HepG2 (cell line): ENCODE results near the gene FALEC. TPM values are rescaled to one million over a fixed set of nuclear protein-coding genes. Genes with fewer than 3 reads are reported as not detected.

Experiments used
- CEBPG ChIP-seq: IDR thresholded peaks from 2 replicates; pipeline ENCODE4 v1.6.1; 2016
- FOXK1 ChIP-seq: sonication (generic); formaldehyde crosslinking; IDR thresholded peaks from 2 replicates; pipeline ENCODE4 v1.4.0; 2020; ENCODE audit warnings: low read depth, missing genetic modification reagents, borderline replicate concordance
- HDAC2 ChIP-seq: sonication (generic); formaldehyde crosslinking; IDR thresholded peaks from 2 replicates; pipeline ENCODE4 v1.4.0; 2020; ENCODE audit warnings: missing genetic modification reagents
- KLF16 ChIP-seq, 2 experiments: sonication (generic) in 1 of 2; formaldehyde crosslinking in 1 of 2; IDR thresholded peaks; 2 replicates each; pipeline versions ENCODE4 v1.6.1 to v1.8.0; 2016 to 2023; ENCODE audit warnings: missing genetic modification reagents in 2 of 2, missing compliant biosample characterization in 1 of 2
- KMT2B ChIP-seq: IDR thresholded peaks from 2 replicates; pipeline ENCODE4 v1.6.1; 2016; ENCODE audit warnings: missing genetic modification reagents, missing compliant biosample characterization
- LCORL ChIP-seq, 2 experiments: fragments of 450-650 bp in 1 of 2; sonication (generic) in 1 of 2; formaldehyde crosslinking in 1 of 2; IDR thresholded peaks; 2 replicates each; pipeline versions ENCODE4 v1.5.0 to v1.6.1; 2017 to 2020; ENCODE audit warnings: antibody characterized with exemption in 1 of 2, missing genetic modification reagents in 1 of 2
- PHF21A ChIP-seq: sonication (generic); formaldehyde crosslinking; IDR thresholded peaks from 2 replicates; pipeline ENCODE4 v1.5.0; 2020; ENCODE audit warnings: mild to moderate bottlenecking, missing genetic modification reagents
- SAP130 ChIP-seq: IDR thresholded peaks from 2 replicates; pipeline ENCODE4 v1.6.1; 2016; ENCODE audit warnings: low read depth
- TEAD3 ChIP-seq: optimal IDR thresholded peaks from 2 replicates; pipeline ENCODE3; 2016; ENCODE audit warnings: borderline replicate concordance
- TGIF2 ChIP-seq: IDR thresholded peaks from 2 replicates; pipeline ENCODE4 v1.6.1; 2016; ENCODE audit warnings: control low read depth, missing compliant biosample characterization
- polyA plus RNA-seq, 8 experiments: library from polyadenylated mRNA; depleted of rRNA in 3 of 8; stranded (reverse) in 7 of 8; unstranded in 1 of 8; fragments of >200 nt; fragmentation: Illumina TruSeq in 4 of 8; extraction: Trizol in 4 of 8; gene quantifications; 2 replicates each; pipeline versions ENCODE4 v1.2.1 to v1.2.3, GENCODE V29; 2011 to 2016; ENCODE audit warnings: low read depth in 4 of 8, missing spikeins in 1 of 8, mixed read lengths in 1 of 8; ENCODE audit not compliant: insufficient read depth in 1 of 8
- total RNA-seq, 5 experiments: library from RNA; depleted of rRNA; stranded (reverse); fragments of >200 nt; fragmentation: Illumina TruSeq; extraction: Trizol; gene quantifications; 2 replicates each; pipeline ENCODE4 v1.2.3, GENCODE V29; 2016; ENCODE audit warnings: low read depth in 1 of 5
- TF ChIP-seq, protein P1 (sequence below): sonication (generic); formaldehyde crosslinking; IDR thresholded peaks from 2 replicates; pipeline ENCODE4 v1.5.0; 2020; ENCODE audit warnings: mild to moderate bottlenecking, missing genetic modification reagents
- TF ChIP-seq, protein P2 (sequence below), 2 experiments: fragments of 450-650 bp in 1 of 2; sonication (generic) in 1 of 2; formaldehyde crosslinking in 1 of 2; IDR thresholded peaks; 2 replicates each; pipeline versions ENCODE4 v1.6.1 to v1.8.0; 2016 to 2022; ENCODE audit warnings: antibody characterized with exemption in 1 of 2, mild to moderate bottlenecking in 1 of 2, missing genetic modification reagents in 1 of 2
- TF ChIP-seq, protein P3 (sequence below): sonication (generic); formaldehyde crosslinking; IDR thresholded peaks from 2 replicates; pipeline ENCODE4 v1.4.0; 2020; ENCODE audit warnings: missing genetic modification reagents, borderline replicate concordance

FALEC gene
- total and polyA plus RNA-seq, 2 of the 13 experiments (the other 11 are each of a cell fraction or from before 2014, with no cell fraction given): 0.33 to 0.71 TPM

DNA sequence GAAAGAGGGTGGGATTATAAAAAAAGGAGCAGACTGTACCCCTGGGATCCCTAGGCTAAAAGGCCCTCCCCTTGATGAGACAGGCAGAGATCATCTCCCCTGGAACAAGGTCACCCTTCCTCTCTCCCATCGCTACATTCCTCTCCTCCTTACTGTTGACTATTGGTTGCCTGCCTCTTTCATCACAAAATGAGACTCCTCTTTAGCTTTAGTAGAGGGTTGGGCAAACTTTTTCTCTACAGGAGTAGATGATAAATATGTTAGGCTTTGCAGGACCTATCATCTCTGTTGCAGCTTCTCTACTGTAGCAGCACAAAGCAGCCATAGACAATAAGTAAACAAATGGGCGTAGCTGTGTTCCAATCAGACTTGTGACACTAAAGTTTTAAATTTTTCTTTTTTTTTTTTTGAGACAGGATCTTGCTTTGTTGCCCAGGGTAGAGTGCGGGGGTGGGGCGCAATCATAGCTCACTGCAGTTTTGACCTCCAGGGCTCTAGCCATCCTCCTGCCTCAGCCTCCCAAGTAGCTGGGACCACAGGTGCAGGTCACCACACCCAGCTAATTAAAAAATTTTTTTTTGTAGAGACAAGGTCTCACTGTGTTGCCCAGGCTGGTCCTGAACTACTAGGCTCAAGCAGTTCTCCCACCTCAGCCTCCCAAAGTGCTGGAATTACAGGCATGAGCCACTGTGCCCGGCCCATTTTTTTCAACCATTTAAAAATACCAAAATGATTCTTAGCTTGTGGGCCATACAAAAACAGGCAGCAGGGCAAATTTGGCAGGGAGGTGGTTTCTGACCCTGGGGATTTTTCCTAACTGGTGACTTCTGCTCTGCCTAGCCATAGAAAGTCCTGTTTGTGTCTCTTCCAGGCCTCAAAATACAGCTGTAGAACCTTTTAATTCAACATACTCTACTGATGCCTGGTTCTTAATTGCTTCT, 48.8 kb downstream of the FALEC start (continued):
- TF ChIP-seq, protein P1, sequence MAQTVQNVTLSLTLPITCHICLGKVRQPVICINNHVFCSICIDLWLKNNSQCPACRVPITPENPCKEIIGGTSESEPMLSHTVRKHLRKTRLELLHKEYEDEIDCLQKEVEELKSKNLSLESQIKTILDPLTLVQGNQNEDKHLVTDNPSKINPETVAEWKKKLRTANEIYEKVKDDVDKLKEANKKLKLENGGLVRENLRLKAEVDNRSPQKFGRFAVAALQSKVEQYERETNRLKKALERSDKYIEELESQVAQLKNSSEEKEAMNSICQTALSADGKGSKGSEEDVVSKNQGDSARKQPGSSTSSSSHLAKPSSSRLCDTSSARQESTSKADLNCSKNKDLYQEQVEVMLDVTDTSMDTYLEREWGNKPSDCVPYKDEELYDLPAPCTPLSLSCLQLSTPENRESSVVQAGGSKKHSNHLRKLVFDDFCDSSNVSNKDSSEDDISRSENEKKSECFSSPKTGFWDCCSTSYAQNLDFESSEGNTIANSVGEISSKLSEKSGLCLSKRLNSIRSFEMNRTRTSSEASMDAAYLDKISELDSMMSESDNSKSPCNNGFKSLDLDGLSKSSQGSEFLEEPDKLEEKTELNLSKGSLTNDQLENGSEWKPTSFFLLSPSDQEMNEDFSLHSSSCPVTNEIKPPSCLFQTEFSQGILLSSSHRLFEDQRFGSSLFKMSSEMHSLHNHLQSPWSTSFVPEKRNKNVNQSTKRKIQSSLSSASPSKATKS (CRISPR knock-in tag): no peak
- TF ChIP-seq KMT2B (CRISPR knock-in tag): 0 out of 2 replicates have a peak, but pooled peaks have one; percentile 4
- TF ChIP-seq TGIF2 (CRISPR knock-in tag): 0 out of 2 replicates have a peak, but pooled peaks have one; percentile 32
- TF ChIP-seq FOXK1 (CRISPR knock-in tag): no peak
- 0 out of 2 replicates have a peak, but pooled peaks have one; percentile 16 for TF ChIP-seq SAP130 (CRISPR knock-in tag)
- 0 out of 4 replicates have a peak, but pooled peaks of 1 of the 2 experiments have one; percentile 37 for TF ChIP-seq KLF16 (CRISPR knock-in tag; IDR thresholded peaks at IDR 0.05)
- peak; percentile 66 for TF ChIP-seq CEBPG (CRISPR knock-in tag)
- peak; percentile 67 for TF ChIP-seq TEAD3 (CRISPR knock-in tag)
- 0 out of 2 replicates have a peak, but pooled peaks have one; percentile 14 for TF ChIP-seq HDAC2 (CRISPR knock-in tag)
- no peak for TF ChIP-seq LCORL (IDR thresholded peaks at IDR 0.05)
- 0 out of 2 replicates have a peak, but pooled peaks have one; percentile 23 for TF ChIP-seq LCORL (CRISPR knock-in tag; IDR thresholded peaks at IDR 0.05)
- 0 out of 2 replicates have a peak, but pooled peaks have one; percentile 39 for TF ChIP-seq PHF21A (CRISPR knock-in tag)
- TF ChIP-seq, protein P2, sequence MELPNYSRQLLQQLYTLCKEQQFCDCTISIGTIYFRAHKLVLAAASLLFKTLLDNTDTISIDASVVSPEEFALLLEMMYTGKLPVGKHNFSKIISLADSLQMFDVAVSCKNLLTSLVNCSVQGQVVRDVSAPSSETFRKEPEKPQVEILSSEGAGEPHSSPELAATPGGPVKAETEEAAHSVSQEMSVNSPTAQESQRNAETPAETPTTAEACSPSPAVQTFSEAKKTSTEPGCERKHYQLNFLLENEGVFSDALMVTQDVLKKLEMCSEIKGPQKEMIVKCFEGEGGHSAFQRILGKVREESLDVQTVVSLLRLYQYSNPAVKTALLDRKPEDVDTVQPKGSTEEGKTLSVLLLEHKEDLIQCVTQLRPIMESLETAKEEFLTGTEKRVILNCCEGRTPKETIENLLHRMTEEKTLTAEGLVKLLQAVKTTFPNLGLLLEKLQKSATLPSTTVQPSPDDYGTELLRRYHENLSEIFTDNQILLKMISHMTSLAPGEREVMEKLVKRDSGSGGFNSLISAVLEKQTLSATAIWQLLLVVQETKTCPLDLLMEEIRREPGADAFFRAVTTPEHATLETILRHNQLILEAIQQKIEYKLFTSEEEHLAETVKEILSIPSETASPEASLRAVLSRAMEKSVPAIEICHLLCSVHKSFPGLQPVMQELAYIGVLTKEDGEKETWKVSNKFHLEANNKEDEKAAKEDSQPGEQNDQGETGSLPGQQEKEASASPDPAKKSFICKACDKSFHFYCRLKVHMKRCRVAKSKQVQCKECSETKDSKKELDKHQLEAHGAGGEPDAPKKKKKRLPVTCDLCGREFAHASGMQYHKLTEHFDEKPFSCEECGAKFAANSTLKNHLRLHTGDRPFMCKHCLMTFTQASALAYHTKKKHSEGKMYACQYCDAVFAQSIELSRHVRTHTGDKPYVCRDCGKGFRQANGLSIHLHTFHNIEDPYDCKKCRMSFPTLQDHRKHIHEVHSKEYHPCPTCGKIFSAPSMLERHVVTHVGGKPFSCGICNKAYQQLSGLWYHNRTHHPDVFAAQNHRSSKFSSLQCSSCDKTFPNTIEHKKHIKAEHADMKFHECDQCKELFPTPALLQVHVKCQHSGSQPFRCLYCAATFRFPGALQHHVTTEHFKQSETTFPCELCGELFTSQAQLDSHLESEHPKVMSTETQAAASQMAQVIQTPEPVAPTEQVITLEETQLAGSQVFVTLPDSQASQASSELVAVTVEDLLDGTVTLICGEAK (IDR thresholded peaks at IDR 0.05): peak; percentile 49; the same call in 1 of the 2 replicates
- TF ChIP-seq, protein P2 (CRISPR knock-in tag; IDR thresholded peaks at IDR 0.05): no peak; the same call in 1 of the 2 replicates
- TF ChIP-seq, protein P3, sequence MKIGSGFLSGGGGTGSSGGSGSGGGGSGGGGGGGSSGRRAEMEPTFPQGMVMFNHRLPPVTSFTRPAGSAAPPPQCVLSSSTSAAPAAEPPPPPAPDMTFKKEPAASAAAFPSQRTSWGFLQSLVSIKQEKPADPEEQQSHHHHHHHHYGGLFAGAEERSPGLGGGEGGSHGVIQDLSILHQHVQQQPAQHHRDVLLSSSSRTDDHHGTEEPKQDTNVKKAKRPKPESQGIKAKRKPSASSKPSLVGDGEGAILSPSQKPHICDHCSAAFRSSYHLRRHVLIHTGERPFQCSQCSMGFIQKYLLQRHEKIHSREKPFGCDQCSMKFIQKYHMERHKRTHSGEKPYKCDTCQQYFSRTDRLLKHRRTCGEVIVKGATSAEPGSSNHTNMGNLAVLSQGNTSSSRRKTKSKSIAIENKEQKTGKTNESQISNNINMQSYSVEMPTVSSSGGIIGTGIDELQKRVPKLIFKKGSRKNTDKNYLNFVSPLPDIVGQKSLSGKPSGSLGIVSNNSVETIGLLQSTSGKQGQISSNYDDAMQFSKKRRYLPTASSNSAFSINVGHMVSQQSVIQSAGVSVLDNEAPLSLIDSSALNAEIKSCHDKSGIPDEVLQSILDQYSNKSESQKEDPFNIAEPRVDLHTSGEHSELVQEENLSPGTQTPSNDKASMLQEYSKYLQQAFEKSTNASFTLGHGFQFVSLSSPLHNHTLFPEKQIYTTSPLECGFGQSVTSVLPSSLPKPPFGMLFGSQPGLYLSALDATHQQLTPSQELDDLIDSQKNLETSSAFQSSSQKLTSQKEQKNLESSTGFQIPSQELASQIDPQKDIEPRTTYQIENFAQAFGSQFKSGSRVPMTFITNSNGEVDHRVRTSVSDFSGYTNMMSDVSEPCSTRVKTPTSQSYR (CRISPR knock-in tag): peak; percentile 85
